NCI-H128 (cell line): ENCODE measurements around the gene KRTAP4-12.
"Not testable (repeated sequence)": the region's sequence is repeated elsewhere in the genome, so short reads cannot be mapped to it uniquely, and the experiment has no call there.

Experiments used
- DNase-seq: peaks from one replicate; lab custom pipeline; 2025; ENCODE audit not compliant: unreplicated experiment; lab: John Stamatoyannopoulos, UW

Gene KRTAP4-12

GRCh38 chr17:41127371-41127770, 3.4 kb upstream of the KRTAP4-12 start:
- no peak for DNase-seq

- DNase-seq: no peak
Observed at GRCh38 chr17:41126412-41126811, 2.4 kb upstream of the KRTAP4-12 start.

- no peak for DNase-seq
Observed at GRCh38 chr17:41125064-41125463, 1.1 kb upstream of the KRTAP4-12 start.

- DNase-seq: not testable (repeated sequence)
Observed at GRCh38 chr17:41123292-41123990, 541 bp downstream of the KRTAP4-12 start.

- DNase-seq: no peak
Observed at GRCh38 chr17:41121742-41122141, 2.2 kb downstream of the KRTAP4-12 start.

GRCh38 chr17:41119696-41120690, 4.0 kb downstream of the KRTAP4-12 start:
- DNase-seq: not testable (repeated sequence)

GRCh38 chr17:41118721-41119120, 5.3 kb downstream of the KRTAP4-12 start:
- DNase-seq: no peak

GRCh38 chr17:41117846-41118386, 6.1 kb downstream of the KRTAP4-12 start, which contains the start of gene KRTAP4-11:
TSS of gene KRTAP4-11 (minus strand) at chr17:41118373. CDS start at chr17:41118315, 58 bp downstream.
- DNase-seq: not testable (repeated sequence)

GRCh38 chr17:41116297-41116696, 7.7 kb downstream of the KRTAP4-12 start:
- DNase-seq: no peak

GRCh38 chr17:41111151-41111885, 12.7 kb downstream of the KRTAP4-12 start:
- DNase-seq: no peak

GRCh38 chr17:41108728-41109386, 15.1 kb downstream of the KRTAP4-12 start:
- not testable (repeated sequence) for DNase-seq

GRCh38 chr17:41107941-41108450, 16.0 kb downstream of the KRTAP4-12 start:
- no peak for DNase-seq

- not testable (repeated sequence) for DNase-seq
Observed at GRCh38 chr17:41105347-41105746, 18.6 kb downstream of the KRTAP4-12 start, which contains the start of gene KRTAP4-9. TSS of gene KRTAP4-9 (plus strand) at chr17:41105389. CDS start at chr17:41105389, 0 bp downstream.

- not testable (repeated sequence) for DNase-seq
Observed at GRCh38 chr17:41104386-41105038, 19.5 kb downstream of the KRTAP4-12 start.

GRCh38 chr17:41103896-41104295, 20.1 kb downstream of the KRTAP4-12 start:
- DNase-seq: no peak

GRCh38 chr17:41101586-41102259, 22.3 kb downstream of the KRTAP4-12 start, which contains the start of gene KRTAP4-16:
TSS of gene KRTAP4-16 (minus strand) at chr17:41102209. CDS start at chr17:41102209, 0 bp downstream.
- DNase-seq: no peak

- not testable (repeated sequence) for DNase-seq
Observed at GRCh38 chr17:41099682-41100480, 24.1 kb downstream of the KRTAP4-12 start.

GRCh38 chr17:41098481-41098880, 25.5 kb downstream of the KRTAP4-12 start:
- DNase-seq: no peak
